HG03280 (cell line): ENCODE measurements around the gene PSMA7.
"Not testable (repeated sequence)": the region's sequence is repeated elsewhere in the genome, so short reads cannot be mapped to it uniquely, and the experiment has no call there.

Source experiments
- ATAC-seq: cut with Tn5 transposase; IDR thresholded peaks from one replicate; pipeline ENCODE4 v1.9.1; 2021; ENCODE audit warnings: mild to moderate bottlenecking, moderate library complexity; ENCODE audit not compliant: unreplicated experiment

Gene PSMA7

GRCh38 chr20:62156254-62156556, 13.0 kb upstream of the PSMA7 start:
- no peak for ATAC-seq

GRCh38 chr20:62155428-62156253, 12.4 kb upstream of the PSMA7 start:
- no peak for ATAC-seq

- no peak for ATAC-seq
Observed at GRCh38 chr20:62151835-62152364, 8.7 kb upstream of the PSMA7 start.

- ATAC-seq: no peak
Observed at GRCh38 chr20:62151225-62151624, 8.0 kb upstream of the PSMA7 start.

- ATAC-seq: no peak
Observed at GRCh38 chr20:62150310-62150575, 7.0 kb upstream of the PSMA7 start.

GRCh38 chr20:62149532-62150309, 6.5 kb upstream of the PSMA7 start:
- ATAC-seq: no peak

GRCh38 chr20:62148908-62149314, 5.7 kb upstream of the PSMA7 start:
- ATAC-seq: no peak

- not testable (repeated sequence) for ATAC-seq
Observed at GRCh38 chr20:62148383-62148782, 5.2 kb upstream of the PSMA7 start.

GRCh38 chr20:62147528-62147927, 4.3 kb upstream of the PSMA7 start:
- ATAC-seq: no peak

- no peak for ATAC-seq
Observed at GRCh38 chr20:62147125-62147524, 3.9 kb upstream of the PSMA7 start.

- no peak for ATAC-seq
Observed at GRCh38 chr20:62146019-62146755, 3.0 kb upstream of the PSMA7 start.

- no peak for ATAC-seq
Observed at GRCh38 chr20:62145688-62146018, 2.5 kb upstream of the PSMA7 start.

- ATAC-seq: peak; percentile 5
Observed at GRCh38 chr20:62143957-62144825, 997 bp upstream of the PSMA7 start.

GRCh38 chr20:62142252-62143080, 728 bp downstream of the PSMA7 start:
- peak; percentile 13 for ATAC-seq

GRCh38 chr20:62141397-62142251, 1.6 kb downstream of the PSMA7 start:
- no peak for ATAC-seq

GRCh38 chr20:62141043-62141396, 2.2 kb downstream of the PSMA7 start:
- ATAC-seq: no peak

GRCh38 chr20:62139636-62140035, 3.6 kb downstream of the PSMA7 start:
- no peak for ATAC-seq

- no peak for ATAC-seq
Observed at GRCh38 chr20:62138912-62139311, 4.3 kb downstream of the PSMA7 start.

GRCh38 chr20:62138204-62138543, 5.0 kb downstream of the PSMA7 start:
- no peak for ATAC-seq
